HG03439 (cell line): ENCODE data around the gene RNF166.
A peak's percentile ranks its signal among the peaks of the same experiment; 100 is the strongest.

Source experiments
- ATAC-seq: cut with Tn5 transposase; IDR thresholded peaks from one replicate; pipeline ENCODE4 v1.9.1; 2021; ENCODE audit warnings: mild to moderate bottlenecking, moderate library complexity; ENCODE audit not compliant: unreplicated experiment

Gene RNF166

DNA sequence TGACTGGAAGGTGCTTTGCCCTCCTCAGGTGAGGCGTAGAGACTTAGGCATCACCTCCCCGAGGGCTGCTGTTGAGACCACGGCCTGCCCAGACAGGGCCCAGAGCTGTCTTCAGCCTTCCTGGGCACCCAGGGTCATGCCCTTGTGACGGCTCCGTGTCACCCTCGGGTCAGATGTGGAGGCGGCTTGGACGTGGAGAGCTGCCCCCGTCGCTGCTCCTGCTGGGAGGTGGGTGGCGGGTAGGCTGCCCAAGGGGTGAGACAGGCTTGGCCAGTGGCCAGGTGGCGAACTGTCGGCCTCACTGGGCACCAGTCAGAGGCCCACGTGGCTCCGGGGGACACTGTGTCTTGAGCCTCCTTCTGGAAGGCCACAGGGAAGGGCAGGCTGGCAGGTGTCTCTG is 11.0 kb downstream of the RNF166 start:
- ATAC-seq: no peak

DNA sequence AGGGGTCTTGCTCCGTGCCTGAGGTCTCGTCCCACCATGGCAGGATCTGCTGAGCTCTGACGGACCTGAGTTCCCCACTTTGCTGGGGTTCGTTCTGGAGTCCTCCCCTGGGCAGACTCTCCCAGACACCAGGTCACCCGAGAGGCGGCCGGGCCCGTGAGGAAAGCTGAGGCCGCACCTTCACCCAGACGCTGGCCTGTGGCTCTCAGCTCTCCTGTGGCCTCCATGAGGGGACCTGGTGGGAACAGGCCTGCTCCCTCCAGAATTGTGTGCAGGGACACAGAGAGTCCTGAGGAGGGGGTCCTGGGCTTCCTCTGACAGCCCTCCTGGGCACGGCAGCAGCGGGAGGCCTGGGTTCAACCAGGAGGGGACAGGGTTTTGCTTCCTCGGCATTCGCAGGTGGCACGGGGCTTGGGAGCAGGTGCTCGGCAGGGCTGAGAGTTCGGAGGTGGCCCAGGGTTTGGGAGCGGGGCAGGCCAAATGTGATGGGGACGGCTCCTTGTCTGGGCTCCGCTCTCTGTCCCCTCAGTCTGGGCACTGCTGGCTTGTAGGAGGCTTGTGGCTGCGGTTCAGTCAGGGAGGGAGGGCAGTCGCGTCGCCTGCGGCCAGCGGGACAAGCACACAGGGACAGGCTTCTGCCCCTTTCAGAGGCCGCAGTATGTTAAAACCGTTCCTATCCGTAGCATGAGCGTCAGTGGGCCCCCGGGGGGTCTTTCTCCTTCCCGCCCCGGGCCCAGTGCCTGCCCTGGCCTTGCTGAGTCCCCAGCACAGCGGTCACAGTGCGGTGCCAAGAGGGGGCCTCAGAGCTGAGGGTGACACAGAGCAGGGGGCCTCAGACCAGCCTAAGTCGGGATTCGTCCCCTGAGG is 11.8 kb downstream of the RNF166 start:
- ATAC-seq: no peak

DNA sequence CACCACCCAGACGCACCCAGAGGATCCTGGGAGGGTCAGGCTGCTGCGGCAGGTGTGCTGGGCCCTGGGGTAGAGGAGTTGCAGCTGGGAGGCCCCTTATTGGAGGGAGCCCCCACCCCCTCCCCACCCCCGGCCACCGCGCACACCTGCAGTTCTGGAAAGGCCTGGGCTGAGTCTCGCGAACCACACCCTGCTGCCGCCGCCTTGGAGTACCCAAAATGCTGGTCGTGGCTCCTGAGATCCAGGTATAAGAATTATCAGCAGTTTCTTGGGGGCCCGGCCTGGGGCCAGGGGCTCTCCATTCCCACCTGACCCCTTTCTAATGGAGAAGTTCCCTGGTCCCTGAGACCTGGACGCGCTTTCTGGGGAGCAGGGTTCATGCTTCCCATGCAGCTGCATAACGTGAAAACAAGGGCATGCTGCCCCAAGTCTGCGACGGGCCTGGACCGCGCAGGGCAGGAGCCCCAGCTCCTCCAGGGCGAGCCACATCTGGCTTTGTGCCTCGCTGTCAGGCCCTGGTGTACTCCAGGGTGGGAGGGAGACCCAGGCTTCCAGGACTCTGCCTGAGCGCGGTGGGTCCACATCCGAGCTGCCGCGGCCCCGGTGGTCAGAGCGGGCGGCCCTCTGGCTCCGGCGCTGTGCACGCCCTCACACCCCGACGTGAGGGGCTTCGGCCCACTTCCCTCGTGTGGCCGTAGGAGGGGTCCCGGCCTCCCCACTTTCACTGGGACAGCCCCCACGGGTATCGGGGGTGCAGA is 12.6 kb downstream of the RNF166 start:
- no peak for ATAC-seq

DNA sequence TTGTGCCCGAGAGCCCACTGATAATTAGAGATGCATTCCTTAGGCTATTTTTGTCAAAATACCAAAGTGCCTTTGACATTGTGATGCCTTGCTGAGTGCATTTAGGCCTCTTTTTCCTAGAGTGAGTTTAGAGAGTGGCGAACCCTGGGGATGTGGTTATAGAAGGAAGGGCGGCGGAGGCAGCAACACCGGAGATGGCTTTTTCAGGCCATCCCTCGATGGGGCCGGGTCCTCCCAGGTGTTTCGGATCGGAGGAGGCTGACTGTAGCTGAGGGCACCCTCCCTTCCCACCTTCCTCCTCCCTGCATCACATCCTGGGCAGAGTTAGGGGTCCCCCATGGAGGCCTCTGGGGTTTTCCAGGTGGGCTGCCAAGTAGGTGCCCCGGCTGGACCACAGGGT is 13.3 kb downstream of the RNF166 start:
- ATAC-seq: no peak

DNA sequence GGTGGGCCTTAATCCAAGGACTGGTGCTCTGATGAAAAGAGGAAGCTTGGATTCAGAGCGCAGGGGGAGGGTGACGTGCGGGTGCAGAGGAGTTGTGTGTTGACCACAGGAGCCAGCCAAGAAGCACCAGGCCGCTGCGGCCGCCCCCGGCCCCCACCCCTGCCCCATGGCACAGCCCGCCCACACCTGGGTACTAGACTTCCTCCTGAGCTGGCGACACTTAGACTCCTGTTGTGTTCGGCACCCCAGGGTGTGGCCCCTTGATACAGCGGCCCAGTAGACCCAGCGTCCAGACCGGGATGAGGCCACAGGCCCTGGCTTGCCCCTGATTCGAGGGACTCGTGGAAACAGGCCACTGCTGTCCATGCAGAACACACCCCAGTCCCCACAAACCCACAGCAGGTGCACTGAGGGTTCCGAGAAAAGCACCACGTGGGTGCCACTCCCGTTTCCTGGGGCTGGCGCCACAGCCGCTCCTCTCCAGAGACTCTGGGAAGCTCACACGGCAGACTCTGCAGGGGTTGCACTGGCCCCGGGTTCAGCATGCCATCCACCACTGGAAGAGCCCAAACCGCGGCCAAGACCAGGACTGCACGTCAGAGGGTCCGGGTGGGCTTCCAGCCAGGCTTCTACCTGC is 14.2 kb downstream of the RNF166 start:
- no peak for ATAC-seq

DNA sequence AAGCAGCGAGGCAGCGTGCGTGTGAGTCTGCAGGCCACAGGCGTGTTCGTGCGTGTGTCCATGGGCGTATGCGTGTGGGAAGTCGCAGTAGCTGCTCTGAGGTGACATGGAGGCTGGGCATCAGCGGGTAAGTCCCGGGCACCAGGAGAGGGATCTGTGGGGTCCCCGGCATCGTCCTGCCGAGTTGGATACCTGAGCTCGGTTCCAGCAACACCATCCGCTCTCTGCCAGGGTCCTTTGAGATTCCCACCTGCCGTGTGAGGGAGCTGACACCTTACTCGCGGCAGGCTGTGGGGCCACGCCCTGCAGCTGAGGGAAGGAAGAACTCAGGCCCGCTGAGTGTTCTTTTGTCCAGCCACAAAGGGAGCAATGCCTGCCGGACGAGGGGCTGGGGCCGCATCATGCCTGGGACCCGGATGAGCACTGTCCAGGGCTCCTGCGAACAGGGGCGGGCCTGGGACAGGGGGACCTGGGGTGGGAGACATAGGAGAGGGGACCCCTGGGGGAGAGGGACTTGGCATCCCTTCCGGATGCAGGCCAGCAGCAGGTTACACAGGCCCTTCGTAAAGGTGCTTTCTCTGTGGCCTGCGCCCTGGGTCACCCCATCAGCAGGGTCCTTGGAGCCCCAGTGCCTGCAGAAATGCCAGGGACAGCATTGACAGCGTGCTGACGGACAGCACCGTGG is 14.9 kb downstream of the RNF166 start:
- no peak for ATAC-seq

DNA sequence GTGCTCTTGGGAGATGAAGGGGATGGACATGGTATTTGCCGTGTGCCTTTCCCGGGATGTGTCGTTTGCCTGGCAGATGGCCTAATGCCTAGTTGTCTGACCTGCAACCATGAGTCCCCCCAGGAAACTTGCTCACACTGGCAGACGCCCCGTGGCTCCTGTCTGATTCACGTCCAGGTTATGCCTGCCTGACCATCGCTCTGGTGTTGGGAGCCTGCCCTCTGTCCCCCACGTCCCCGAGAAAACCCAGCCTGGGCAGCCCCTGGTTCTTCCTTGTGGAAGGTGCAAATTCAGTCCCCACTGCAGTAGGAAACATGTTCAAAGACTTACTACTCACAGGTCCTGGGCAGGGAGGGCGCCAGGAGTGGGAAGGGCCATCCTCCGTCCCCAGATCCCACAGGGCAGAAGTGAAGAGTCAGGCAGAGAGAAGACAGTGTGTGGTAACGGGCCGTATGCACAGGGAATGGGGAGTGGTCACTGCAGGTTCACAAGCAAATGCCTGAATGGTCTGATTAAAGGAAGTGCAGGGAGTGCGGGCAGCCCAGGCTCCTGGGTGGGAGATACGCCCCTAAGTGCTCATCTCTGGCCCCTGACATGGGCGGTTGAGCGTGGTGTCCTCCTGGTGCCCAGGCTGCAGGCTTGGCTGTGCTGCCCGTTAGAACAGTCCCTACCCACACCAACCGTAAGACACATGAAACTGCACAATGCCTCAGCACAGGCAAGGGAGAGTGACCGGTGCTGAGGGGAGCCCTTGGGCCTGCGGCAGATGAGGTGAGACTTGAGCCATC is 15.7 kb downstream of the RNF166 start:
- ATAC-seq: no peak

DNA sequence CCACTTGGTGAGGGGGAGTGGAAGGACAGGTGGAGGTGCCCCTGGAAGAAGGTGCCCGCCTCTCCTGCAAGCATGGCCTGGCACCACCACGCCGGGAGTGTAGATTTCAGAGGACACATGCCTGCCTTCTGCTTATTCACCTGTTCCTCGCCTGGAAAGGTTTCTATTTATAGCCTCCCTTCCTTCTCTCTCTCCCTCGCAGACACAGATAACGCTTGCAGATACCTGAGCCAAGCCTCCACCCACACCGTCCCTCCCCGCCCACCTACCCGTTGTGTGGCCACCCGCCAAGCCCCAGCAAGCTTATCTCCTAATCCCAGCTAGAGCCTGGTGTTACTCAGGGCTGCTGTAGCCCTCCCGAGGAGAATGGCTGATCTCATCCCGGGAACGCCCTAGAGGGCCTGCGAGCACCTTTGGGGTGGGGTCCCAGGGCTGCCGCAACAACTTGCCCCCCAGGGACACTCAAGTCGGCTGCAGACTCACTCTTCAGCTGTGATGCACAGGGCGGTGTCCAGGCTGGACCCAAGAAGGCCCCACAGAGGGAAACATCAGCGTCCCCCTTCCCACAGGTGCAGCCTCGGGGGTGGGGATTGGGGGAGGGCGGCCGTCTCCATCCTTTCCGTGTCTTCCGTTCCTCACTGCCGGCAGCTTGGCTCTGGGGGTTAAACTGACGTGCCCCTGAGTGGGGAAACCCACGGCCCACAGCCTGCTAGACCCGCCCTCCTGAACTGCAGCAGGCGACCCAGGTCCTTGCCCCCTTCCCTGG is 18.0 kb downstream of the RNF166 start:
- ATAC-seq: no peak

DNA sequence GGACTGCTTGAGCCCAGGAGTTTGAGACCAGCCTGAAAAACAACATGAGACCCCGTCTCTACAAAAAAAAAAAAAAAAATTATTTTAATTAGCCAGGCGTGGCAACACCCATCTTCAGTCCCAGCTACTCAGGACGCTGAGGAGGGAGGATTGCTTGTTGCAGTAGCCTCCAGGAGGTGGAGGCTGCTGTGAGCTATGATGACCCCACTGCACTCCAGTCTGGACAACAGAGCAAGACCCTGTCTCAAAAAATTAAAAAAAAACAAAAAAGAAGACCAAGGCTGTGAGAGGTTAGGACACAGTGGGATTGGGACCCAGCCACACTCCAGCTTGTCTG is 18.6 kb downstream of the RNF166 start:
- ATAC-seq: no peak

DNA sequence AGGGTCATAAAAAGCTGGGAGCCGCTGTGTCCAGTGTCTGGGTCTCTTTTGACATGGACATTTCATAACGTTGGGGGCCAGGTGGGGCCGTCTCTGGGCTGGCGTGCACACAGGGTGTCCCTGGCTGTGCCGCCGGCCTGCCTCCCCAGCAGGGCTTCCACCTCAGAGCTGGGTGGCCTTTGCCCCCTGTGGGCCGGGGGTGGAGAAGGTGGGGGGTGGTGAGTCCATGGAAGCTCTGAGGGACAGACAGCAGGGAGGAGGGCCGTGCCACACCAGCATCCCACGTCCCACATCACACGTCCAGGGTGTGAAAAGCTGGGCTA is 19.0 kb downstream of the RNF166 start:
- ATAC-seq: no peak

DNA sequence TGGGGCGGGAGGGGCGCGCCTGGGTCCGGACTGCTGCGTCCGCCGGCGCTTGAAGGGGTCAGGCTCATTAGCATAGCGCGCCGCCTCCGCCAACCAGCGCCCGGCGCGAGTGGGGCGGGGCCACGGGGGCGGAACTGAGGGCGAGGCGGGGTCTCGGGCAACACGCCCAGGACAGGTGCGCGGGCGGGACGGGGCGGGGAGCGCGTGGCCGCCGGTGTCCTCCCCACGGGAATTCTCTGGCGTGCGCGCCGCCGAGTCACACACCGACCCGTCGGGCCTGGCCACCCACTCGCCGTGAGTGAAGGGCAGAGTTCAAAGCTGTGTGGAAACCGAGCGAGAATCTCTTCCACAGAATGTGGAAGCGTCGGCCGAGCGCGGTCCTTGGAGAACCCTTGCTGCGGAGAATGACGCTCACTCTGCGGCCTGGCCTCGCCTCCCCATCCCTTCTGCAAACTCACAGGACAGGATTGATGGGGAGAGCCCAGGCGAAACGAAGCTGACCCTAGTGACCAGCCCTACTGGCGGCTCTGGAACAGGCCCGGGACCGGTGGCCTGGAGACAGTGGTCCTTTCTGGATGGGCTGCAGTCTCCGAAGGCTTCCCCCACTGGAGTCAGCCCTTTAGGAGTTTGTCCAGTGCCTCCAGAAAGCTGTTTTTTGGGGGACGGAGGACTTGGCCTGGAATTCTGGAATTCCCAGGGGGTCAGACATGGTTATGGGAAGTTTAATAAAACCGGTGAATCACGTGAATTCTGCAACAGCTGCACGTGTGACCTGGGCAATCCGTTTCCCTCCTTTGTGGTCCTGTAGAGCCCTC is 19.6 kb downstream of the RNF166 start, which contains the start of gene SNAI3:
Gene SNAI3, minus strand, starts transcription at position 69 of the 815 bp plus-strand sequence. CDS start 101 bp downstream, outside the sequence.
- peak; percentile 46 for ATAC-seq

DNA sequence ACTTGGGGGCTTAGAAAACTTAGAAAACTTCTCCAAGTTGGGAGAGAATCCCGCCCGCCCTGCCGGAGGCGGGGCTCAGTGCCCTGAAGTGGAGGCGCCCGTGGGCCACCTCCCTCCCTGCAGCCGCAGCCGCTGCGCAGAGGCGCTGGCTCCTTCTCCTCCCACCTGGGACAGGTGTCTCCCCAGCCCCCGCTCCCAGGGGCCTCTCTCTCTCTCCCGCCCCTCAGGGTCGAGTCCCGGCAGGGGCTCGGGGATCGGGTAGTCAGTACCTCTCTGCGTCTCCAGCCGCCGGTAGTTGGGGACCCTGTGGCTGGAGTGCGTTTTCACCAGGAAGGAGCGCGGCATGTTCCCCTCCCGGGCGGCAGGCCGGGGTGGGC is 20.2 kb downstream of the RNF166 start:
- peak; percentile 14 for ATAC-seq

DNA sequence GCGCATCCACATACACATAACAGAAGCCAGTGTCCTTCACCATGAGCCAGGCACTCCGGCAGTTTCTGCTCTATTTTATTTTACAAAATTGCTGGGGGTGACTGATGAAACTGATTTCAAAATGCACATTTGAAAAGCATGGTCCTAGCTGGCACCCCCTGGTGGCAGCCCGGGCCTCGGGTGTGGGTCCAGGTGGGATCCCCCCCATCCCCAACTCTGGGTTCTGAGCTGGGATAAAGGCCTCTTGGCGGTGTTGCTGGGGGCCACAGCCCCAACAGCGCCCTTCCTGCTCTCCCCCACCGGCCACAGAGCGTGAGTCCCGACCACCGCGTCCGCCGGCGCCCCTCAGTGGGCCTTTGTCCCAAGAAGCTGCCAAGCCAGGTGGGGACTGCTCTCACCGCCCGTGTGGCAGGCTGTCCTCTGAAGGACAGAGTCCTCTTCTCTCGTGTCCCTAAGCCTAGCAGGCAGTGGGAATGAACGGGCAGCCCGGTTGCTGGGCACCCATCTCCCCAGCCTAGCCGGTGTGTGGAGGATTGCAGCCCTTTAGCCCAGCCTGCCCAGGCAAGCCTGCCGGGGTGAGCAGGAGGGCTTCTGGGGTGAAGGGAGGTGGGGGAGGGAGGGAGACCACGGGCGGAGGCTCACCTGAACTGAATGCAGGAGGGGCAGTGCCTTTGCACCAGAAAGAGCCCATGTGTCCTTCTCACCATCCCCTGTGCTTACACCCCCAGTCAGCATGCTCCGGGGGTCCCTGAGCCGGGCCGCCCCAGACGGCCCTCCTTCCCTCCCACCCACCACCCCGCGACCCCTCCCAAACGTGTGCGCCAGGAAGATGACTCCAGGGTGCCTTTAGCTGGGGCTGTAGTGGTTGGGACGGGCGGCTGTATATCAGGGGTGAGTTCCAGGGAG is 20.8 kb downstream of the RNF166 start:
- no peak for ATAC-seq

DNA sequence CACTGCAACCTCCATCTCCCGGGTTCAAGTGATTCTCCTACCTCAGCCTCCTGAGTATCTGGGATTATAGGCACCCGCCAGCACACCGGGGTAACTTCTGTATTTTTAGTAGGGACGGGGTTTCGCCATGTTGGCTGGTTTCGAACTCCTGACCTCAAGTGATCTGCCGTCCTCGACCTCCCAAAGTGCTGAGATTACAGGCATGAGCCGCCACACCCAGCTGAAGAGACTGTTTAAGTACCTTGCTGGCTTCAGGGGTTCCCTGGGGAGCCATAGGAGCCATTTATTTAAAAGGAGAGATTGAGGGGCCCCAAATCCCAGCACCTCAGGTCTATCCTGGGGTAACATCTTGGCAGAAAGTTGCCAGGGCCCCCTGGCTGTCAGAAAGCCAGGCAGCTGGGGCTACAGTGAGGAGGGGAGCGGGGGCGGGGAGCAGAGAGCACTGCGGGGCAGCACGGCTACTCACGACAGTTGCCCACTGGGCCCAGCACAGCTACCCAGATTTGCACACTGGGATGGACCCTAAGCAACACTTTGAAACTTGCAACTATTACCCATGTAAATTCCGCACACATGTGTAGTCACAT is 21.5 kb downstream of the RNF166 start:
- no peak for ATAC-seq

DNA sequence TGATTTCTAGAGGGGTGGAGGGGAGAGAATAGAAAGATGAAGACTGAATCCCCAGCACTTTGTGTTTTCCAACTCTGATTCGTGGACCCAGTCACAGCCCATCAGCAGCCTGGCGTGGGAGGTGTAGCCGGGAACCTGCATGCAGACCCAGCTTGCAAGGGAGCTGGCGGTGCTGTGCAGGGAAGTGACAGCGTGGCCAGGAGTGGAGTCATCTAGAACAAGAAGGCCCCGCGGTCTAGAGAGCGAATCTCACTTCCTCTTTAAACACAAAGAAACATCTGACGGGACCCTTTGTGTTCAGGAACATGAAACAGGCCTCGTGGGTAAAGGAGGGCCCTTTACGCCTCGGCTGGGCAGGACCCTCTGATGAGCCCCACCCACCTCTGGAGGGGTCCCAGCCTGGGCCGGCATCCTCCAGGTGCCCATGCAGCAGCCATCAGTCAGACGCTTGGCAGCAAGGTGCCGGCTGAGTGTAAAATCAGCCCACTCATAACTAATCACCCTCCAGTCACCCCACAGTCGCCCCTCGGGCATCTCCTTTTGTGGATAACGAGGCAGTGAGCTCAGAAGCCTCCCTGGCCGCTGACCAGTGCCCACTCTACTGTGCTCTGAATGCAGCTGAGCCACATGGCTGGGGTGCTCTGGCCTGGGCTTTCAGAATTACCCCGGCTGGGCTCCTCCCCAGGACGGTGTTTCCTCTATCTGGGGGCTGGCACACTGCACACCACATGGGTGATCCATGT is 24.3 kb downstream of the RNF166 start:
- ATAC-seq: peak; percentile 57

DNA sequence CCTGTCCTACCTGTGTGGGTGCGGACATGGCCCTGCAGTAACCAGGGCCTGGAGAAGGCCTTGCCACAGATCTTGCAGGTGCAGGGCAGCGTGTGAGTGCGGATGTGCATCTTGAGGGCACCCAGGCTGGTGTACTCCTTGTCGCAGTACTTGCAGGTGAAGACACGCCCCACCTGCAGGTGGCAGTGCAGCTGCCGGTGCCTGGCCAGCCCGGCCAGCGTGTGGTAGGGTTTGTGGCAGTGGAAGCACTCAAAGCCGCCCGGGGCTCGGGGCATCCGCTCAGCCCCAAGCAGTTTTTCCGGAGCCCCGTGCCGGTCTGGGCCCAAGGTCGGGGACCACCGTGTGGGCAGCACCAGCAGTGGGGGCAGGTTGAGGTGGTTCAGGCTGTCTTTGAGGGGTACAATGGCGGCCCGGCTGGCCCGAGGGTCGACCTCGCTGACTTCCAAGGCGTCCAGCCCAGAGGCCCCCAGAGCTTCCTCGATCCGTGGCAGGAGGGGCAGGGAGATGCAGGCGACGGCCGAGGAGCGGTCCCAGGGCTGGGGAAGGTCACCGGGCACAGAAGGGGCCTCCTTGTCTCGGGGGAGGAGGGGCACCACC is 25.0 kb downstream of the RNF166 start:
- no peak for ATAC-seq
